Liver (tissue), 9 donors: Measurements from ENCODE around the gene LRPAP1. TPM values are rescaled to one million over a fixed set of nuclear protein-coding genes. Genes with fewer than 3 reads are reported as not detected.

Experiments used
- DNase-seq: peaks from one replicate; pipeline ENCODE4 v3.0.0-alpha.2; 2017; ENCODE audit warnings: low spot score
- H3K27ac ChIP-seq, 2 donors: one replicate each; pipeline ENCODE4 v1.7.0; 2013; ENCODE audit warnings: inconsistent platforms in 2 of 2, low read length in 2 of 2, control low read depth in 1 of 2, low read depth in 1 of 2, mild to moderate bottlenecking in 1 of 2
- H3K27me3 ChIP-seq, 4 donors: one replicate each; pipeline versions ENCODE4 v1.6.1 to v1.7.0; 2013; ENCODE audit warnings: low read length in 3 of 4, inconsistent platforms in 1 of 4, mild to moderate bottlenecking in 1 of 4, moderate library complexity in 1 of 4; ENCODE audit not compliant: control insufficient read depth in 4 of 4, insufficient read depth in 4 of 4
- H3K36me3 ChIP-seq, 4 donors: one replicate each; pipeline versions ENCODE4 v1.6.1 to v1.7.0; 2013; ENCODE audit warnings: low read length in 3 of 4, mild to moderate bottlenecking in 3 of 4, low read depth in 1 of 4, moderate library complexity in 1 of 4; ENCODE audit not compliant: control insufficient read depth in 4 of 4, insufficient read depth in 3 of 4
- H3K4me1 ChIP-seq, 4 donors: one replicate each; pipeline versions ENCODE4 v1.6.1 to v1.7.0; 2013; ENCODE audit warnings: low read length in 3 of 4, mild to moderate bottlenecking in 3 of 4, moderate library complexity in 1 of 4; ENCODE audit not compliant: control insufficient read depth in 4 of 4, insufficient read depth in 4 of 4
- H3K4me3 ChIP-seq, 3 donors: one replicate each; pipeline versions ENCODE4 v1.6.1 to v1.7.0; 2013; ENCODE audit warnings: low read length in 3 of 3, control low read depth in 1 of 3, low read depth in 1 of 3, mild to moderate bottlenecking in 1 of 3
- H3K9ac ChIP-seq, 2 donors: one replicate each; pipeline ENCODE4 v1.7.0; 2013; ENCODE audit warnings: low read length in 2 of 2, mild to moderate bottlenecking in 2 of 2, moderate library complexity in 2 of 2, control low read depth in 1 of 2, low read depth in 1 of 2
- H3K9me3 ChIP-seq, 4 donors: one replicate each; pipeline versions ENCODE4 v1.6.1 to v1.7.0; 2013; ENCODE audit warnings: low read length in 3 of 4; ENCODE audit not compliant: control insufficient read depth in 4 of 4
- ATF3 ChIP-seq: IDR thresholded peaks from 2 replicates; pipeline ENCODE4 v1.6.1; 2016; ENCODE audit warnings: antibody characterized with exemption
- FOXA1 ChIP-seq: IDR thresholded peaks from 2 replicates; pipeline ENCODE4 v1.6.1; 2016; ENCODE audit warnings: antibody characterized with exemption
- FOXA2 ChIP-seq: IDR thresholded peaks from 2 replicates; pipeline ENCODE4 v1.6.1; 2016; ENCODE audit warnings: antibody characterized with exemption
- GABPA ChIP-seq, 2 donors: IDR thresholded peaks in 1 of 2; conservative IDR thresholded peaks in 1 of 2; 2 replicates each; pipeline ENCODE4 v1.6.1; 2016; ENCODE audit warnings: antibody characterized with exemption in 2 of 2, mild to moderate bottlenecking in 1 of 2, moderate library complexity in 1 of 2
- HNF4A ChIP-seq, 2 donors: conservative IDR thresholded peaks; 2 replicates each; pipeline ENCODE4 v1.6.1; 2016; ENCODE audit warnings: antibody characterized with exemption in 2 of 2, mild to moderate bottlenecking in 2 of 2
- HNF4G ChIP-seq: IDR thresholded peaks from 2 replicates; pipeline ENCODE4 v1.6.1; 2016; ENCODE audit warnings: antibody characterized with exemption
- MAX ChIP-seq: IDR thresholded peaks from 2 replicates; pipeline ENCODE4 v1.6.1; 2016; ENCODE audit warnings: antibody characterized with exemption
- NR2F2 ChIP-seq: IDR thresholded peaks from 2 replicates; pipeline ENCODE4 v1.6.1; 2016; ENCODE audit warnings: antibody characterized with exemption
- RAD21 ChIP-seq, 2 donors: IDR thresholded peaks; 2 replicates each; pipeline ENCODE4 v1.6.1; 2016; ENCODE audit warnings: antibody characterized with exemption in 2 of 2, mild to moderate bottlenecking in 2 of 2
- RXRA ChIP-seq, 2 donors: IDR thresholded peaks; 2 replicates each; pipeline ENCODE4 v1.6.1; 2017 to 2018; ENCODE audit warnings: antibody characterized with exemption in 2 of 2, mild to moderate bottlenecking in 1 of 2
- SP1 ChIP-seq: IDR thresholded peaks from 2 replicates; pipeline ENCODE4 v1.6.1; 2018; ENCODE audit warnings: antibody characterized with exemption, mild to moderate bottlenecking
- YY1 ChIP-seq: IDR thresholded peaks from 2 replicates; pipeline ENCODE4 v1.6.1; 2016; ENCODE audit warnings: antibody characterized with exemption, mild to moderate bottlenecking
- WGBS: extraction: QIAGEN DNeasy Blood & Tissue Kit; methylation state at CpG from one replicate; pipeline ENCODE4 v1.1.7; 2013; 5-methylcytosine and 5-hydroxymethylcytosine counted together
- polyA plus RNA-seq, 2 donors: library from polyadenylated mRNA; stranded (reverse) in 1 of 2; unstranded in 1 of 2; fragments of 200-250 nt in 1 of 2; fragments of >200 nt in 1 of 2; fragmentation: Nextera tagmentation in 1 of 2; extraction: Ambion mirVana in 1 of 2; gene quantifications; one replicate each; pipeline versions ENCODE4 v1.2.1 to v1.2.3, GENCODE V29; 2013 to 2015
- total RNA-seq, 2 donors: library from RNA; depleted of rRNA; stranded (reverse); fragments of >200 nt; gene quantifications; one replicate each; pipeline ENCODE4 v1.2.3, GENCODE V29; 2014
- donor health status: healthy.
- donor health status: healthy.
- donor health status: healthy.
- donor health status: healthy.
- donor health status: healthy.

The LRPAP1 gene
- total and polyA plus RNA-seq, 4 donors = 46.1 to 134 (median 108) TPM

GRCh38 chr4:3464911-3465697 lies 67.1 kb downstream of the LRPAP1 start:
- no peak overlapping the region for H3K9ac ChIP-seq
- TF ChIP-seq MAX (no peak), YY1 (no peak)
- no peak overlapping the region for H3K4me3 ChIP-seq
- H3K36me3 ChIP-seq = no peaks in the 10 kb centered on the region
- H3K27me3 ChIP-seq = no peaks in the 10 kb centered on the region
- H3K4me1 ChIP-seq = peaks cover 12 to 26% (median 21%) of the 10 kb centered on the region in 4 donors
- H3K27ac ChIP-seq = no peak overlapping the region
- 95% methylated on average over 21 of the region's 21 CpGs for WGBS
- no peak for DNase-seq
- no peaks in the 10 kb centered on the region for H3K9me3 ChIP-seq

GRCh38 chr4:3464349-3464905 lies 67.8 kb downstream of the LRPAP1 start:
- Histone ChIP-seq H3K9me3 (no peaks in the 10 kb centered on the region), H3K4me3 (no peak overlapping the region), H3K9ac (no peak overlapping the region), H3K4me1 (peaks cover 12 to 26% (median 21%) of the 10 kb centered on the region in 4 donors), H3K27ac (no peak overlapping the region), H3K27me3 (no peaks in the 10 kb centered on the region), H3K36me3 (no peaks in the 10 kb centered on the region)
- WGBS = 95% methylated on average over 15 of the region's 15 CpGs
- no peak for DNase-seq
- TF ChIP-seq FOXA1 = no peak

DNA sequence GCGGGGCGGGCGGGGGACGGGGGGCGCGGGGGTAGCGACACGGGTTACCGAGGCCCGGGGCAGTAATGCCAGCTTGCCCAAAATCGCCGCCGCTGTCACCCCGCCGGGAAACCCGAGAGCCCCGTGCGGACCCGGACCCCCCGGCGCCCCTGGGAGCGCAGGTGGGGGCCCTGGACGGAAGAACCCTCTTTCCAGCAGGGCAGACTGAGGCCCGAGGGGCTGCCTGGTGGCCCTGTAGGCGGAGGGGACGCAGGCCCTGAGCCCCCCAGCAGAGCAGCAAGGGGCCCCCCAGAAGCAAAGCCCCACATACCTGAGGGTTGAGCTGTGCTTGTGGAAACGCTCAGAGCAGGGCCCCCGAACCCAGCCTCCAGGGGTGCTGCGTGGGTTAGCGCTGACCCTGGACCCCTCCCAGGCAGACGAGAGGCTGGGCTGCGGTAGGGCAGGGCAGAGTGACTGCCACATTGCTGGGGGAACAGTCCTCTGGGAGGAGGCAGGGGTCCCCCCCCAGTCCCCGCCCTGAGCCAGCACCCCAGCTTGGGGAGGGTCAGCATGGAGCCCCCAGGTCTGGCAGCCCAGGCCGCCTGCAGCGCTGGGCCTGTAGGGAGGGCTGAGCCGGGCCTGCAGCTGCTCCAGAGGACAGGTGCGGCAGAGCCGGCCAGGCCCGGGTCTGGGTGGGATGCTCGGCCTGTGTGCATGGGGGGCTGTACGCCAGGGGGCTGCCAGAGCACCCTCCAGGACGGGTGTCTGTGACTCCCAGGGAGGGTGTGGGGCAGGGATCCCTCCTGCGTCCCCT lies 68.5 kb downstream of the LRPAP1 start:
- Histone ChIP-seq H3K4me1 (peaks cover 12 to 26% (median 21%) of the 10 kb centered on the region in 4 donors), H3K36me3 (no peaks in the 10 kb centered on the region), H3K9me3 (no peaks in the 10 kb centered on the region), H3K4me3 (peak overlapping the region in 1 of 3 donors; percentile 63), H3K27ac (no peak overlapping the region), H3K9ac (no peak overlapping the region), H3K27me3 (no peaks in the 10 kb centered on the region)
- DNase-seq = no peak
- WGBS = 48% methylated on average over 43 of the region's 43 CpGs
- no peak for TF ChIP-seq FOXA2
- no peak for TF ChIP-seq ATF3
- TF ChIP-seq HNF4A (conservative IDR thresholded peaks at IDR 0.05) = no peak
- TF ChIP-seq RAD21 (IDR thresholded peaks at IDR 0.05) = no peak
- no peak for TF ChIP-seq GABPA (IDR thresholded peaks at IDR 0.05 in 1 of 2, conservative IDR thresholded peaks at IDR 0.05 in 1 of 2)
- no peak for TF ChIP-seq RXRA (IDR thresholded peaks at IDR 0.05)
- no peak for TF ChIP-seq HNF4G
- TF ChIP-seq NR2F2 = no peak
- no peak for TF ChIP-seq SP1
